Esophagus squamous epithelium (tissue), 5 donors: ENCODE data around the gene HEMGN. TPM values are rescaled to one million over a fixed set of nuclear protein-coding genes. Genes with fewer than 3 reads are reported as not detected.
A peak's percentile ranks its signal among the peaks of the same experiment; 100 is the strongest.
"Not testable (repeated sequence)": the region's sequence is repeated elsewhere in the genome, so short reads cannot be mapped to it uniquely, and the experiment has no call there.

ENCODE experiments used
- DNase-seq: peaks from one replicate; lab custom pipeline; 2025; lab: John Stamatoyannopoulos, UW
- H3K27ac ChIP-seq, 4 donors: fragments of 200-600 bp; sonication (generic); one replicate each; pipeline ENCODE4 v1.5.1; 2016 to 2019; ENCODE audit warnings: mild to moderate bottlenecking in 1 of 4
- H3K27me3 ChIP-seq, 4 donors: fragments of 200-600 bp; sonication (generic); 1 replicate in 3 of 4; 2 replicates in 1 of 4; pipeline versions ENCODE4 v1.5.1 to v1.6.0; 2017 to 2021; ENCODE audit warnings: antibody characterized with exemption in 1 of 4
- H3K36me3 ChIP-seq, 3 donors: fragments of 200-600 bp; sonication (generic); one replicate each; pipeline ENCODE4 v1.5.1; 2016 to 2019
- H3K4me1 ChIP-seq, 3 donors: fragments of 200-600 bp; sonication (generic); one replicate each; pipeline ENCODE4 v1.5.1; 2017 to 2019
- H3K4me3 ChIP-seq, 4 donors: fragments of 200-600 bp; sonication (generic); 1 replicate in 3 of 4; 2 replicates in 1 of 4; pipeline ENCODE4 v1.5.1; 2016 to 2019; ENCODE audit warnings: mild to moderate bottlenecking in 2 of 4, moderate library complexity in 1 of 4
- H3K9me3 ChIP-seq, 3 donors: fragments of 200-600 bp; sonication (generic); one replicate each; pipeline ENCODE4 v1.5.1; 2016 to 2019
- CTCF ChIP-seq, 6 experiments: fragments of 450-650 bp in 4 of 6; fragments of 200-600 bp in 2 of 6; sonication (generic) in 2 of 6; IDR thresholded peaks; one replicate each; pipeline ENCODE4 v1.5.1; 2016 to 2019; ENCODE audit warnings: antibody characterized with exemption in 6 of 6, mild to moderate bottlenecking in 4 of 6, moderate library complexity in 4 of 6
- POLR2A ChIP-seq, 4 donors: fragments of 450-650 bp; IDR thresholded peaks; one replicate each; pipeline ENCODE4 v1.6.1; 2017; ENCODE audit warnings: antibody characterized with exemption in 4 of 4, mild to moderate bottlenecking in 4 of 4, moderate library complexity in 3 of 4
- WGBS, 2 donors: methylation state at CpG; one replicate each; pipeline ENCODE4 v1.1.5; 2018; 5-methylcytosine and 5-hydroxymethylcytosine counted together
- intact Hi-C: fragments of 100-400 bp; cut with DNase I; formaldehyde crosslinking; loops from one replicate; pipeline ENCODE4 v1.15.0; 2022
- total RNA-seq, 4 donors: library from RNA; depleted of rRNA; stranded (reverse); fragments of >200 nt; gene quantifications; one replicate each; pipeline ENCODE4 v1.1.0, GENCODE V29; 2016
- donor health status: DM: yes; HTN: yes; CAD: no.

The HEMGN gene
- total RNA-seq, 4 donors from 2014 or later = not detected

DNA sequence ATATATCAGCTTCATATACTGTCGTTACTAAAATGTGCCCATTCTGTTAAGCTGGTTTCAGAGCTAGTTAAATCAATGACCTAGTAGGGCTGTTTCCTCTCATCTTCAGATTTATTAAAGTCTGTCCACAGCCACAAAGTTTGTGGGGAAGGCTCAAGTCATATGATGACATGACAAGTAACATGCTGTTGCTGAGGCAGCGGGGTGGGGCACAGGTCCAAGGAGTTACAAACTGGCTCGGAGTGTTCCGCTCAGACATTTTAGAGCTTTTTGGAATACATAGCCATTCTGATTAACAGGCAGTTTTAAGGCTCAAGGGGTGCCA, 42.5 kb upstream of the HEMGN start:
- intact Hi-C loops = no loop called here
- TF ChIP-seq POLR2A (IDR thresholded peaks at IDR 0.05) = no peak
- TF ChIP-seq CTCF (IDR thresholded peaks at IDR 0.05) = no peak
- 28 to 73% methylated on average over 4 of the region's 4 CpGs for whole genome bisulfite sequencing, 2 donors

DNA sequence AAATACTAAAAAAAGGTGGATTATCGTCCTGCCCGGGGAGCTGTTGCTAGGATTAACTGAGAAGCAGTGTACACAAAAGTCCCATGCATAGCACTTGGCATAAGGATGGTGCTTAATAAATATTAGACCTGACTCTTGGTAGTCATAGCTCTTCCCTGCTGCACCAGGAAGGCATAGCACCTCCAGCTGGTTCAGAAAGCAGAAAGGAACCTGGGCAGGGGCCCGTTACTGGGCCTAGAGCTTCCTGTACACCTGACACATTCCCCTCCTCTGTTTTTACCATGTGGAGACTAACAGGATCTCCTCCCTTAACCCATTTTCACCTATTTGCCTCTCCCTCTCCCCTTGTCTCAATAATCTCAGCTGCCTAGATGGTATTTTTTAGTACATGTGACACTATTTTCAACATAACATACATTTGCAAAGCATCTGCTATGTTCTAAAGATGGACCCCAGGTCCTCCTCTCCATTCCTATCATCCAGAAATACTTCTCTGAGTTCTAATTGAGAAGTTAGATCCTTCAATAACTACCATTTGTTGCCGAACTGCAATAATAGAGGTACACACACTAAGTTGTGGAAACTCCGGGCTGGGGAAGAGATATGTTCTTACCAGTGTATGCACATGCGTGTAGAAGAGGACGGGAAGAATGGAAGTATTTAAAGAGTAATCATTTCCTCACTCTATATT, 42.0 kb upstream of the HEMGN start:
- Histone ChIP-seq H3K27ac (peak overlapping the region in 2 of 4 donors; percentile 58 to 60), H3K27me3 (no peaks in the 10 kb centered on the region), H3K4me1 (peaks cover 6 to 37% (median 19%) of the 10 kb centered on the region in 3 donors), H3K4me3 (no peak overlapping the region), H3K36me3 (no peaks in the 10 kb centered on the region), H3K9me3 (no peaks in the 10 kb centered on the region)
- intact Hi-C loops = no loop called here
- no peak for DNase-seq
- TF ChIP-seq POLR2A (IDR thresholded peaks at IDR 0.05) (no peak), CTCF (IDR thresholded peaks at IDR 0.05) (no peak)
- 52 to 69% methylated on average over 7 of the region's 7 CpGs for WGBS, 2 donors

More for the DNA sequence above, 42.5 kb upstream of the HEMGN start:
- Histone ChIP-seq H3K9me3 (no peaks in the 10 kb centered on the region), H3K4me1 (peaks cover 10 to 42% (median 22%) of the 10 kb centered on the region in 3 donors), H3K27ac (peak overlapping the region; percentile 20 to 60 (median 44)), H3K36me3 (no peaks in the 10 kb centered on the region), H3K4me3 (no peak overlapping the region), H3K27me3 (no peaks in the 10 kb centered on the region)
- no peak for DNase-seq

DNA sequence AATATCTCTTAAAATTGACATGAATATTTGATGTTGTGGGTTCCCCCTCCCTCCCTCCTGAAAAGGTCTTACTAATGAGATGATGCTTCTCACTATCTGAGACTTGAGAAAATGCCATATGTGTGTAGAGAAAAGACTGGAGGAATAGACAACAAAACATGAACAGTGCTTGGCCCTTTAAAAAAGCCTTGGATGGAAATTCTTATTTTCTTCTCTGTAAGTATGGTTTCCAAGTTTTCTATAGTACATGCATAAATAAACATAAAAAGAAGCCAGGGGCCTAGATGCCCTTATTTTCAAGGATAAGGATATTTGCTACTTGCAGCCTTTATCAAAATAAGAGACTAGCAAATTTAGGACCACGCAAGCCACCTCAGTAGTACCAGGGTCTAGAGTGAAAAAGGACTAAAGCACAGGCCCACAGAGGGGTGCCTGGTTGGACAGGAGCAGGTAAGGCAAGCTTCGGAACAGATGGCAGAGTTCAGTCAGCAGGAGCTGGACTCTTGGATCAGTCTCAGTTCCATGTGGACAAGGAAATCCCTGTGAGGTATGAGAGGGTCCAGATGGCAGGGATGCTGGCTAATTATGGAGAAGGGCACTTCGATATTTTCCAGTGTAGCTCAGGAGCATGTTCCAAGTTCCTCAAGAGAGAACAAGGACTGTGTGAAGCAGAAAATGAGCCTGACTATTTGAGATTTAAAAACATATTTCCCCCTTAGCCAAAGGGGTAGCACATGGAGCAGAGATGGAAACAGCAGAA, 40.6 kb upstream of the HEMGN start:
- WGBS, 2 donors = 85 to 86% methylated on average over 3 of the region's 3 CpGs
- H3K36me3 ChIP-seq = no peaks in the 10 kb centered on the region
- H3K27me3 ChIP-seq = no peaks in the 10 kb centered on the region
- H3K27ac ChIP-seq = no peak overlapping the region
- no peaks in the 10 kb centered on the region for H3K9me3 ChIP-seq
- no peak for DNase-seq
- no peak for TF ChIP-seq CTCF (IDR thresholded peaks at IDR 0.05)
- no peak for TF ChIP-seq POLR2A (IDR thresholded peaks at IDR 0.05)
- no peak overlapping the region for H3K4me3 ChIP-seq
- intact Hi-C loops = no loop called here
- H3K4me1 ChIP-seq = peaks cover 6 to 35% (median 19%) of the 10 kb centered on the region in 3 donors

- H3K4me3 ChIP-seq, H3K27ac ChIP-seq, intact Hi-C loops, H3K9me3 ChIP-seq, DNase-seq, H3K36me3 ChIP-seq: not testable (repeated sequence)
- H3K4me1 ChIP-seq = peaks cover 6 to 22% (median 10%) of the 10 kb centered on the region in 3 donors
- peaks cover 0 to 15% (median 0%) of the 10 kb centered on the region in 4 donors for H3K27me3 ChIP-seq
- 92 to 93% methylated on average over 10 of the region's 10 CpGs for WGBS, 2 donors
These were observed 38.7 kb upstream of the HEMGN start for GRCh38 chr9:97976633-97977032.

DNA sequence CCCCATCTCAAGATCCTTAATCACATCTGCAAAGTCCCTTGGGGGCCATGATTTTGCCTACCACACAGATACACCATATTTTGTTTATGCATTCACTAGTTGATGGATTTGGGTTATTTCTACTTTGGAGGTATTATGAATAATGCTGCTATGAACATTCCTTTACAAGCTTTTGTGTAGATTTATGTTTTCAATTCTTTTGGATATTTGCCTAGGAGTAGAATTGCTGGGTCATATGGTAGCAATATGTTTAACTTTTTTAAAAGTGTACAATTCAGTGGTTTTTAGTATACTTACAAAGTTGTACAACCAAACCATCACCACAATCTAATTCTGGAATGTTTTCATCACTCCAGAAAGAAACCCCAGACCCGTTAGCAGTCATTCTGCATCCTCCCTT, 37.4 kb upstream of the HEMGN start:
- H3K36me3 ChIP-seq = no peaks in the 10 kb centered on the region
- TF ChIP-seq CTCF (IDR thresholded peaks at IDR 0.05) = no peak
- TF ChIP-seq POLR2A (IDR thresholded peaks at IDR 0.05) = no peak
- no peak overlapping the region for H3K4me3 ChIP-seq
- H3K4me1 ChIP-seq = peaks cover 0 to 10% (median 6%) of the 10 kb centered on the region in 3 donors
- H3K27me3 ChIP-seq = peaks cover 0 to 26% (median 0%) of the 10 kb centered on the region in 4 donors
- H3K9me3 ChIP-seq = no peaks in the 10 kb centered on the region
- H3K27ac ChIP-seq = no peak overlapping the region
- DNase-seq = no peak
- WGBS, 2 donors = 68 to 76% methylated on average over 1 of the region's 1 CpG
- intact Hi-C loops = no loop called here
